Breast epithelium (tissue), 3 donors: ENCODE data around the gene CTF1.

Experiments used
- CTCF ChIP-seq, 3 donors: fragments of 450-650 bp; IDR thresholded peaks; one replicate each; pipeline ENCODE4 v1.5.1; 2016 to 2017; ENCODE audit warnings: antibody characterized with exemption in 3 of 3, mild to moderate bottlenecking in 3 of 3, moderate library complexity in 3 of 3
- POLR2A ChIP-seq: fragments of 450-650 bp; IDR thresholded peaks from one replicate; pipeline ENCODE4 v1.6.1; 2016; ENCODE audit warnings: antibody characterized with exemption, mild to moderate bottlenecking, moderate library complexity

DNA sequence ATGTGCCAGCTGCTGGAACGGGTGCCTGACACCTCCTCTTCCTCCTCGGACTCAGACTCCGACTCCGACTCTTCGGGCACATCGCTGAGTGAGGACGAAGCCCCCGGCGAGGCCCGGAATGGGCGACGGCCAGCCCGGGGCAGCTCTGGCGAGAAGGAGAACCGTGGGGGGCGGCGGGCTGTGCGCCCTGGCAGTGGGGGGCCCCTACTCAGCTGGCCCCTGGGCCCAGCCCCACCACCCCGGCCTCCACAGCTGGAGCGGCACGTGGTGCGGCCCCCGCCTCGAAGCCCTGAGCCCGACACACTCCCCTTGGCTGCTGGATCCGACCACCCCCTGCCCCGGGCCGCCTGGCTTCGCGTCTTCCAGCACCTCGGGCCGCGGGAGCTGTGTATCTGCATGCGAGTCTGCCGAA, 33.8 kb downstream of the CTF1 start:
- TF ChIP-seq POLR2A, result no peak
- no peak for TF ChIP-seq CTCF (IDR thresholded peaks at IDR 0.05)
